NB4 (cell line): ENCODE results near the gene CHST14.
A peak's percentile ranks its signal among the peaks of the same experiment; 100 is the strongest.

Experiments
- DNase-seq: peaks from one replicate; pipeline ENCODE4 v3.0.0; 2010; ENCODE audit warnings: low read depth
- H3K4me3 ChIP-seq: one replicate; pipeline ENCODE4 v1.5.1; 2011; ENCODE audit warnings: mild to moderate bottlenecking, low read depth, low read length, moderate library complexity
- MYC ChIP-seq: IDR thresholded peaks from 2 replicates; pipeline ENCODE4 v1.6.1; 2011; ENCODE audit warnings: low read depth, low read length
- POLR2A ChIP-seq: IDR thresholded peaks from 2 replicates; pipeline ENCODE4 v1.6.1; 2011; ENCODE audit warnings: mild to moderate bottlenecking; ENCODE audit not compliant: insufficient read length; ENCODE audit errors: extremely low read depth
- TF ChIP-seq, protein P1 (sequence below): IDR thresholded peaks from 2 replicates; pipeline ENCODE4 v1.6.1; 2011; ENCODE audit warnings: low read depth, low read length
- TF ChIP-seq, protein P2 (sequence below): IDR thresholded peaks from one replicate; pipeline ENCODE4 v1.5.1; 2012; ENCODE audit warnings: low read depth, low read length

Gene CHST14

DNA sequence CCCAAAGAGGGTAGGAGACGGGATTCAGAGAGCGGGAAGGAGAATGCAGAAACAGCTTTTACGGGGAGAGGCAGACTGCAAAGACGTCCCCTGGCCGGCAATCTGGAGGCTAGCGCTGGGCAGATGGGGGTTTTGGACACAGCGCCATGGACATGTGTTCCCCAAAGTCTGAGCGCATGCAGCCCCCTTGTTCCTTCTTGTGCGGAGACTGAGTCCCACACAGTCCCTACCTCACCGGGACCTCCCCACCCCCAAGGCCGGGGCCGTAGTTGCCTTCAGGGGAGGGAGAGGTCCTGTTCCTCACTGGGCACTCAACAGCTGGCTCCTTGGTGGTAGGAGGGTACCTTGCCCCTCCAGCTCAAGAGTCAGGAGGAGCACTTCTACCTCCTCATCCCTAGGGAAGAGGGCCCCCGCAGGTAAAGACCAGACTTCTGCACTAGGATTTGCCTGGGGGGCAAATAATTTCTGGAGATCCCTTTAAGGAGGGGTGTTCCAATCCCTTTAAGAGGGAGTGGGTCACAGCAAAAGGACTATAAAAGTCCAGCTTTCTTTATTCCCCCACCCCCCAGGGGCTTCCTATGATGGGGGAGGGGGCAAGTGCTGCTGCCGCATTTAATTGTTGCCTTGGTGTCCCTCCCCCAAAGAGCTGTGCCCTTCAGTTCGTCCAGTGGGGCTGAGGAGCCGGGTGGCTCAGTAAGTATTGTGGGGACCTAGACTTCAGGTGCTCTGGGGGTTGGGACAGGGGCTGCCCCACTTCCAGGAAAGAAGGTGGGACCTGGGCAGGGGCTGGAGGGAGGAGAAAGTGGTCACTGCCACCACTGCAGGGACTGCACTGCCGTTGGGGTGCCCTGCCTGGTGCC, 33.7 kb upstream of the CHST14 start:
- no peak for DNase-seq
- no peak for TF ChIP-seq MYC
- TF ChIP-seq, protein P1, sequence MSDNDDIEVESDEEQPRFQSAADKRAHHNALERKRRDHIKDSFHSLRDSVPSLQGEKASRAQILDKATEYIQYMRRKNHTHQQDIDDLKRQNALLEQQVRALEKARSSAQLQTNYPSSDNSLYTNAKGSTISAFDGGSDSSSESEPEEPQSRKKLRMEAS: no peak
- no peak for TF ChIP-seq POLR2A
- TF ChIP-seq, protein P2, sequence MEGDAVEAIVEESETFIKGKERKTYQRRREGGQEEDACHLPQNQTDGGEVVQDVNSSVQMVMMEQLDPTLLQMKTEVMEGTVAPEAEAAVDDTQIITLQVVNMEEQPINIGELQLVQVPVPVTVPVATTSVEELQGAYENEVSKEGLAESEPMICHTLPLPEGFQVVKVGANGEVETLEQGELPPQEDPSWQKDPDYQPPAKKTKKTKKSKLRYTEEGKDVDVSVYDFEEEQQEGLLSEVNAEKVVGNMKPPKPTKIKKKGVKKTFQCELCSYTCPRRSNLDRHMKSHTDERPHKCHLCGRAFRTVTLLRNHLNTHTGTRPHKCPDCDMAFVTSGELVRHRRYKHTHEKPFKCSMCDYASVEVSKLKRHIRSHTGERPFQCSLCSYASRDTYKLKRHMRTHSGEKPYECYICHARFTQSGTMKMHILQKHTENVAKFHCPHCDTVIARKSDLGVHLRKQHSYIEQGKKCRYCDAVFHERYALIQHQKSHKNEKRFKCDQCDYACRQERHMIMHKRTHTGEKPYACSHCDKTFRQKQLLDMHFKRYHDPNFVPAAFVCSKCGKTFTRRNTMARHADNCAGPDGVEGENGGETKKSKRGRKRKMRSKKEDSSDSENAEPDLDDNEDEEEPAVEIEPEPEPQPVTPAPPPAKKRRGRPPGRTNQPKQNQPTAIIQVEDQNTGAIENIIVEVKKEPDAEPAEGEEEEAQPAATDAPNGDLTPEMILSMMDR: no peak
- peak overlapping the region; percentile 16 for H3K4me3 ChIP-seq

DNA sequence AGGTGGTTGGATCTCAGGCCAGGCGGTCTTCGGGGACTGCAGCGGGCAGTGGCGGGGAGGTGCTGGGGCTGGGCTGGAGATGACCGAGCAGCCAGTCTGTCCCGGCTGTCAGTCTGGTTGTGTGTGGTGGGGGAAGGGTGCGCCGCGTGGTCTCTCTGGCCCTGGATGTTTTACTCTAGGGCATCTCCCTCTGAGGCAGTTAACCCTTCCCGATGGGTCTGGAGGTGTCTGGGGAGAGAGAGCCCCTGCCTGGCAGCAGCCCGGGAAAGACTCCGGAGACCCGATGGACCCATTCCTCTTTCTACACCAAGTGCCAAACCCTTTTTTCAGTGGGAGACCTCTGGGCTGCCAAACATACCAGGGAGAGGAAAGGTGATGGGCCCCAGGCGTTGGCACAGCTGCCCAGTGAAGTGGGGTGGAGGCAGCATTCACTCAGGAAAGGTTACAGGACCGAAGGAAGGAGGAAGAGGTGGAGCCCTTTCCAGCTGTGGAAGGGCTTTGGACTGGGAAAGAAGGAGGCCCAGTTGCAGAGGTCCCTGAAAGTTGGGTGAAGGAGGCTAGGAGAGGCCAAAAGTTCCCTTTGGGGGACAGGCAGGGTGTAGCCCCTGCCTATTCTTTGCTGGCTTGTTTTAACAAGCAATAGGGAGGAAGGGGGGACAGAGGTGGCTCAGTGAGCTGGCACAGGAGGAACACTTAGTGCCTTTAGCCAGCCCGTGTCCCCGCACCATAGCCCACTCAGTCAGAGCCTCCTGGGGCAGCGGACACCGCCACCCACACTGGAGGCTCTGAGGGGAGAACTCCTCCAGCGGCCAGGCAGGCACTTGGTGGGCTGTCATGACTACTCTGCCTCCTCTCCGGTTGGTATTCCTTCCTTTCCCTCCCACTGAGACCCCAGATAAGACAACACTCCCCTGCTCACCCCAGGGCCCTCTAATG, 32.8 kb upstream of the CHST14 start:
- TF ChIP-seq, protein P2: no peak
- TF ChIP-seq MYC: no peak
- TF ChIP-seq, protein P1: no peak
- no peak for DNase-seq
- H3K4me3 ChIP-seq: no peak overlapping the region

DNA sequence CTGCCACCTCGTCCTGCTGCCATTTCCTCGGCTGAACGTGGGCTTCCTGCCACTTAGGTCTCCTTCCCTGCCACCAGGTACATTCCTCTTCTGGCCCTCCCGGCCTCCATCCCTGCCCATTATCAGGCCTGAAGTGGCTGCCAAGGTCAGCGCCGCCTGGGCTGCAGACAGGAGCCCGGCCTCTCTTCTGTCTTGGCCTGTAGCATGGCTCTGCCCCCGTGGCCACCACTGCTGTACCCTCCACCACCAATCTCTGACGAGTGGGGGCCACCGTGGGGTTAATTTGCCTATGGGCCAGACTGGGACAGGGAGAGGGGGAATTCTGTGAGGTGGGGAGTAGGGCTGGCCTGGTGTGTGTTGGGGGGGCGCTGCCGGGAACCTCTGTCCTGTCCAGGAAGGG, 32.1 kb upstream of the CHST14 start:
- no peak for DNase-seq
- TF ChIP-seq POLR2A: no peak
- TF ChIP-seq MYC: no peak
- H3K4me3 ChIP-seq: no peak overlapping the region

DNA sequence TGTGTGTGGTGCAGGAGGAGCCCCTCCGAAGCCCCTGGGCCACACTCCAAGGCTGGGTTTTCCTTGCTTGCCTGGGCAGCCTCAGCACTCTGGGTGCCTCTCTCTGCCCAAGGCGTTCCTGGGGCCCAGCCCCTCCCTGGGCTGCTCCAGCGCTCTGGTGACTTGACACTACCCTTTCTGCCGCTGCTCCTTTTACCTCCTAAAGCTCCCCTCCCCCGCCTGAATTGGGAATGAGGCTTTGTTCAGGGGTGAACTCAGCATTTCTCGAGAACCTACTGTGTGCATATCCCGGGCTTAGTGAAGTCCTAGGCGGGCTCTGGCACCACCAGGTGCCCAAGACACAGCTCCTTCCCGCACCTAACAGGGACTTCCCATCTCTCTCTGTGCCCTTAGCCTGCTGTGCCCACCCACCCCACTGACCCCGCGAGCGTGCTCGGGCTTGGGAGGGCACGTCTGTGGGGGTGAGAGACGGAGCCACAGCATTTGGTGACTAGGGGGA, 31.3 kb upstream of the CHST14 start:
- TF ChIP-seq, protein P2: no peak
- TF ChIP-seq MYC (no peak), POLR2A (no peak)
- TF ChIP-seq, protein P1: no peak
- DNase-seq: peak; percentile 38
- H3K4me3 ChIP-seq: peak overlapping the region; percentile 54

DNA sequence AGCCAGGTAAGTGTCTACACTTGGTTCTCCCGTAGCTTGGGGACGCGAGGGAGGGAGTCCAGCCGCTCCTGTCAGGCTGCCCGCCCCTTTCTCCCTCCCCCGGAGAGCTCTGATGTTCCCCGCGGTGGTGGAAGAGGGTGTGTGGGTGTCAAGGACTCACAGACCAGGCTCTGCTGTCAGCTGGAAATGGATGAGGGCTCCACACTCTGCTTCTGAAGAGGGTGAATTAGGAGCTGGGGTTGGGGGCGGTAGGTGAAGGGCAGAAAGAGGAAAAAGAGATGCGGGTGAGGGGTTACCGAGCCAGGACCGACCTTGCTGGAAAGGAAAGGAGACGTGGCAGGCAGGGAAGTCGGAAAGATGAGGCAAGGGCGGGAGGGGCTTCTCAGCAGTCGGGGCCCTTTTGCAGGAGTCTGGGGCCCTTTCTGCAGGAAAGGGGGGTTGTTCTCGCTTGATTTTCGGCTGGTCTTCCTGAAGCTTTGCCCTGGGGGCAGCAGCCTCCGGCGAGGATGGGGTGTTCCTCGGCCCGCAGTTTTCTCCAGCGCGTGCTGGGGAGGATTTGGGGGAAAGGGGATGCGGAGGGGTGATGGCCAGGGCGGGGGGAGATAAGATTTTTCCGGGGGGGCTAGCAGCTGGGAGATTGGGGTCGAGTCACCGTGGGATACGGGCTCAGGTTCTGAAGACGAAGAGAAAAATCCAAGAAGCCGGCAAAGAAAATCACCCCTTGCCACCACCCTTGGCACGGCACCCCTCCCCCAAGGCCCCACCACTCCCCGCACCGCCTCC, 30.6 kb upstream of the CHST14 start:
- no peak for TF ChIP-seq MYC
- peak; percentile 19 for TF ChIP-seq POLR2A
- peak overlapping the region; percentile 54 for H3K4me3 ChIP-seq
- peak; percentile 72 for DNase-seq

DNA sequence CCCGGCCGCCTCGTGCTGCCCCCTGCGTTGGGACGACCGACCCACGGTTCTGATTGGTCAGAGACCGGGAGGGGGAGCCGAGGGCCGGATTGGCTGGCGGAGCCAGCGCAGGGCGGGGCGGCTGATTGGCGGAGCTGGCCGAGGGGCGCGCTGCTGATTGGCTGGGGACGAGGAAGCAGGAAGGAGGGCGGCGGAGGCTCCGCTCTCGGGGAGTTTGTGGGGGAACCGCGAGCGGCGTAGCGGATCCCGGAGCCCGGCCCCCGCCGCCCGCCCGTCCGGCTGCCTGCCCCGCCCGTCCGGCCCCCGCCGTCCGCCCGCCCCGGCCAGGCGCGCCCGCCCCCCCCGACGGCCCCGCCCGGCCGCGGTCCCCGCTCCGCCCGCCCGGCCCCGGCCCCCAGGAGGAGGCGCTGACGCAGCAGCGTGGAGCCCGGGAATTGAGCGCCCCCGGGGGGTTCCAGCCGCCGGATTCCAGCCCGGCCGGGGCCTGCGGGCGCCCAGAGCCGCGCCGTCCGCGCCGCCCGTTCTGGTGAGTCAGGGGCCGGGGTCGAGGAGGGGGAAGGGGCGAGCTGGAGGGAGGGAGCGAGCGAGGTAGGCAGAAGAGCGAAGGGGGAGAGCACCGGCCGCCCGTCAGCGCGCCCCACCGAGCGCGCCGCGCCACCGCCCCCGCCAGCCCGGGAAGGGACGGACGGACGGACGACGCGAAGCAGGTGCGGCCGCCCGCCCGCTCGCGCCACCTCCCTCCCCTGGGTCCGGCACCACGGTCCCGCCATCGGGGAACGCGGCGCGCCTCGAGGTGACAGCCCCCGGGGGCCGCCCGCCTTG, 29.8 kb upstream of the CHST14 start, which contains the start of gene BAHD1:
Gene BAHD1 (plus strand): TSS at position 211 of the 822 bp plus-strand sequence. CDS start 17,512 bp downstream, outside the sequence.
- DNase-seq: peak; percentile 98
- H3K4me3 ChIP-seq: peak within 1 kb of the TSS; percentile 59
- TF ChIP-seq, protein P1: peak; percentile 85
- TF ChIP-seq, protein P2: no peak
- TF ChIP-seq MYC (peak; percentile 73; the same call in 1 of the 2 replicates), POLR2A (peak; percentile 32)
